Mesothelial cell of epicardium (in vitro differentiated cells): ENCODE measurements around the gene TADA3. TPM values are rescaled to one million over a fixed set of nuclear protein-coding genes. Genes with fewer than 3 reads are reported as not detected.
A peak's percentile ranks its signal among the peaks of the same experiment; 100 is the strongest.

Experiments
- DNase-seq, 2 experiments: peaks; one replicate each; pipeline ENCODE4 v3.0.0; 2021; ENCODE audit warnings: low spot score in 2 of 2; ENCODE audit not compliant: unreplicated experiment in 2 of 2
- H3K27ac Mint-ChIP-seq: 2 replicates; pipeline ENCODE4 v1.8.0; 2021; ENCODE audit warnings: mixed read lengths
- H3K27me3 Mint-ChIP-seq: 2 replicates; pipeline ENCODE4 v1.8.0; 2021; ENCODE audit warnings: low read depth, mixed read lengths
- H3K36me3 Mint-ChIP-seq: 2 replicates; pipeline ENCODE4 v1.8.0; 2021; ENCODE audit warnings: mixed read lengths
- H3K4me1 Mint-ChIP-seq: 2 replicates; pipeline ENCODE4 v1.8.0; 2021; ENCODE audit warnings: mixed read lengths
- H3K4me3 Mint-ChIP-seq: 2 replicates; pipeline ENCODE4 v1.8.0; 2021; ENCODE audit warnings: mild to moderate bottlenecking, moderate library complexity, mixed read lengths
- H3K9me3 Mint-ChIP-seq: 2 replicates; pipeline ENCODE4 v1.8.0; 2021; ENCODE audit warnings: mixed read lengths
- CTCF ChIP-seq: fragments of 200-600 bp; sonication (generic); IDR thresholded peaks from one replicate; pipeline ENCODE4 v1.5.0; 2021; ENCODE audit warnings: antibody characterized with exemption; ENCODE audit not compliant: unreplicated experiment
- total RNA-seq: library from RNA; stranded (reverse); gene quantifications from 3 replicates; pipeline ENCODE4 v1.2.1, GENCODE V29; 2021

The TADA3 gene
- total RNA-seq, 1 donor from 2014 or later = 67.2 TPM

GRCh38 chr3:9754678-9755077 is 37.6 kb downstream of the TADA3 start:
- H3K36me3 Mint-ChIP-seq = peaks cover 29% of the 10 kb centered on the region
- no peak for TF ChIP-seq CTCF
- peaks cover 14% of the 10 kb centered on the region for H3K4me1 Mint-ChIP-seq
- no peak overlapping the region for H3K4me3 Mint-ChIP-seq
- H3K27me3 Mint-ChIP-seq = no peaks in the 10 kb centered on the region
- DNase-seq = no peak
- no peaks in the 10 kb centered on the region for H3K9me3 Mint-ChIP-seq
- H3K27ac Mint-ChIP-seq = peak overlapping the region; percentile 55

GRCh38 chr3:9750556-9751411 is 41.5 kb downstream of the TADA3 start:
- H3K9me3 Mint-ChIP-seq = no peaks in the 10 kb centered on the region
- peak overlapping the region; percentile 94 for H3K4me3 Mint-ChIP-seq
- peaks cover 20% of the 10 kb centered on the region for H3K36me3 Mint-ChIP-seq

GRCh38 chr3:9749645-9750555 is 42.4 kb downstream of the TADA3 start, which contains the start of gene OGG1:
Gene OGG1 (plus strand): TSS chr3:9749952. CDS start chr3:9750287, 335 bp downstream.
- Mint-ChIP-seq H3K27me3 (no peaks in the 10 kb centered on the region), H3K9me3 (no peaks in the 10 kb centered on the region), H3K4me3 (peak within 1 kb of the TSS; percentile 94), H3K27ac (peak within 1 kb of the TSS; percentile 97), H3K4me1 (peaks cover 22% of the 10 kb centered on the region), H3K36me3 (peaks cover 18% of the 10 kb centered on the region)
- DNase-seq = peak; percentile 92 to 97
- no peak for TF ChIP-seq CTCF

More at GRCh38 chr3:9750556-9751411, 41.5 kb downstream of the TADA3 start:
- H3K27ac Mint-ChIP-seq = peak overlapping the region; percentile 97
- H3K27me3 Mint-ChIP-seq = no peaks in the 10 kb centered on the region
- TF ChIP-seq CTCF = no peak
- no peak for DNase-seq
- H3K4me1 Mint-ChIP-seq = peaks cover 22% of the 10 kb centered on the region

GRCh38 chr3:9749296-9749644 is 43.0 kb downstream of the TADA3 start:
- Mint-ChIP-seq H3K9me3 (no peaks in the 10 kb centered on the region), H3K4me3 (peak overlapping the region; percentile 94), H3K27me3 (no peaks in the 10 kb centered on the region), H3K4me1 (peaks cover 22% of the 10 kb centered on the region), H3K36me3 (peaks cover 19% of the 10 kb centered on the region), H3K27ac (peak overlapping the region; percentile 97)
- DNase-seq = no peak
- TF ChIP-seq CTCF = no peak

GRCh38 chr3:9748031-9748430 is 44.2 kb downstream of the TADA3 start:
- Mint-ChIP-seq H3K4me1 (peaks cover 22% of the 10 kb centered on the region), H3K27ac (no peak overlapping the region), H3K27me3 (no peaks in the 10 kb centered on the region), H3K4me3 (no peak overlapping the region), H3K9me3 (no peaks in the 10 kb centered on the region), H3K36me3 (peaks cover 25% of the 10 kb centered on the region)
- no peak for DNase-seq
- TF ChIP-seq CTCF = no peak
